NCI-H82 treated with DMSO at 0.1 percent for 48 hours (cell line): ENCODE measurements around the gene GSTM5.
"Not testable (repeated sequence)": the region's sequence is repeated elsewhere in the genome, so short reads cannot be mapped to it uniquely, and the experiment has no call there.

Experiments
- DNase-seq: peaks from one replicate; lab custom pipeline; 2025; ENCODE audit not compliant: unreplicated experiment; lab: John Stamatoyannopoulos, UW

GSTM5 gene

GRCh38 chr1:109695138-109695537 is 16.9 kb upstream of the GSTM5 start:
- DNase-seq, result not testable (repeated sequence)

- DNase-seq, result no peak
These were observed 15.0 kb upstream of the GSTM5 start for GRCh38 chr1:109697066-109697465.

GRCh38 chr1:109697861-109698260 is 14.2 kb upstream of the GSTM5 start:
- DNase-seq, result not testable (repeated sequence)

- not testable (repeated sequence) for DNase-seq
These were observed 9.1 kb upstream of the GSTM5 start for GRCh38 chr1:109702940-109703339.

- no peak for DNase-seq
These were observed 7.9 kb upstream of the GSTM5 start for GRCh38 chr1:109704173-109704572.

GRCh38 chr1:109705411-109705810 is 6.6 kb upstream of the GSTM5 start:
- no peak for DNase-seq

GRCh38 chr1:109708949-109709348 is 3.1 kb upstream of the GSTM5 start:
- DNase-seq, result not testable (repeated sequence)

- DNase-seq, result not testable (repeated sequence)
These were observed 2.2 kb upstream of the GSTM5 start for GRCh38 chr1:109709822-109710221.

- no peak for DNase-seq
These were observed 342 bp downstream of the GSTM5 start for GRCh38 chr1:109712321-109712864.

- DNase-seq, result no peak
These were observed 1.6 kb downstream of the GSTM5 start for GRCh38 chr1:109713636-109714035.

GRCh38 chr1:109714661-109715372 is 2.8 kb downstream of the GSTM5 start:
- DNase-seq, result no peak

GRCh38 chr1:109716121-109716520 is 4.1 kb downstream of the GSTM5 start:
- no peak for DNase-seq

- no peak for DNase-seq
These were observed 4.6 kb downstream of the GSTM5 start for GRCh38 chr1:109716570-109717090.

- no peak for DNase-seq
These were observed 5.7 kb downstream of the GSTM5 start for GRCh38 chr1:109717729-109718128.

GRCh38 chr1:109718495-109718894 is 6.4 kb downstream of the GSTM5 start:
- no peak for DNase-seq

GRCh38 chr1:109719337-109719837 is 7.3 kb downstream of the GSTM5 start:
- DNase-seq, result no peak

- DNase-seq, result no peak
These were observed 9.0 kb downstream of the GSTM5 start for GRCh38 chr1:109721042-109721441.

- no peak for DNase-seq
These were observed 9.9 kb downstream of the GSTM5 start for GRCh38 chr1:109721971-109722370.

- DNase-seq, result no peak
These were observed 11.0 kb downstream of the GSTM5 start for GRCh38 chr1:109722908-109723691.

GRCh38 chr1:109724933-109725332 is 12.9 kb downstream of the GSTM5 start:
- no peak for DNase-seq

- no peak for DNase-seq
These were observed 13.5 kb downstream of the GSTM5 start for GRCh38 chr1:109725510-109725909.

- DNase-seq, result no peak
These were observed 14.0 kb downstream of the GSTM5 start for GRCh38 chr1:109726007-109726406.
